Ishikawa (cell line): ENCODE data around the gene ESRRG.

Experiments used
- CEBPB ChIP-seq: IDR thresholded peaks from 2 replicates; pipeline ENCODE4 v1.6.1; 2012
- CREB1 ChIP-seq: IDR thresholded peaks from 2 replicates; pipeline ENCODE4 v1.6.1; 2012; ENCODE audit warnings: low read depth
- EGR1 ChIP-seq: IDR thresholded peaks from 2 replicates; pipeline ENCODE4 v1.6.1; 2012
- EP300 ChIP-seq: IDR thresholded peaks from 2 replicates; pipeline ENCODE4 v1.6.1; 2012; ENCODE audit warnings: borderline replicate concordance
- FOXM1 ChIP-seq: IDR thresholded peaks from 2 replicates; pipeline ENCODE4 v1.6.1; 2012; ENCODE audit warnings: low read depth, borderline replicate concordance
- MAX ChIP-seq: IDR thresholded peaks from 2 replicates; pipeline ENCODE4 v1.6.1; 2012
- NFIC ChIP-seq: IDR thresholded peaks from 2 replicates; pipeline ENCODE4 v1.6.1; 2012
- RAD21 ChIP-seq: IDR thresholded peaks from 2 replicates; pipeline ENCODE4 v1.6.1; 2012; ENCODE audit warnings: low read depth
- REST ChIP-seq: IDR thresholded peaks from 2 replicates; pipeline ENCODE4 v1.6.1; 2012; ENCODE audit warnings: low read depth, mild to moderate bottlenecking
- TAF1 ChIP-seq: IDR thresholded peaks from 2 replicates; pipeline ENCODE4 v1.6.1; 2012; ENCODE audit warnings: low read depth, mild to moderate bottlenecking
- TCF12 ChIP-seq: IDR thresholded peaks from 2 replicates; pipeline ENCODE4 v1.6.1; 2012; ENCODE audit warnings: low read depth
- TEAD4 ChIP-seq: IDR thresholded peaks from 2 replicates; pipeline ENCODE4 v1.6.1; 2012
- USF1 ChIP-seq: IDR thresholded peaks from 2 replicates; pipeline ENCODE4 v1.6.1; 2012
- YY1 ChIP-seq: IDR thresholded peaks from 2 replicates; pipeline ENCODE4 v1.6.1; 2012; ENCODE audit warnings: low read depth
- ZBTB7A ChIP-seq: IDR thresholded peaks from 2 replicates; pipeline ENCODE4 v1.6.1; 2012; ENCODE audit warnings: low read depth

The ESRRG gene

GRCh38 chr1:216587715-216588114 lies 135.5 kb downstream of the ESRRG start:
- TF ChIP-seq MAX (no peak), EGR1 (no peak), YY1 (no peak), REST (no peak), ZBTB7A (no peak), FOXM1 (no peak), EP300 (no peak), NFIC (no peak), RAD21 (no peak), TEAD4 (no peak), TCF12 (no peak), CEBPB (no peak), TAF1 (no peak), CREB1 (no peak), USF1 (no peak)

GRCh38 chr1:216582151-216582550 lies 141.1 kb downstream of the ESRRG start:
- TF ChIP-seq CREB1 (no peak), EGR1 (no peak), REST (no peak), USF1 (no peak), MAX (no peak), CEBPB (no peak), YY1 (no peak), FOXM1 (no peak), RAD21 (no peak), TEAD4 (no peak), TCF12 (no peak), ZBTB7A (no peak), NFIC (no peak), EP300 (no peak)

- TF ChIP-seq CEBPB = no peak
- TF ChIP-seq EP300 = no peak
Observed at GRCh38 chr1:216580538-216581057, 142.6 kb downstream of the ESRRG start.

GRCh38 chr1:216576234-216576937 lies 146.8 kb downstream of the ESRRG start:
- TF ChIP-seq USF1 (no peak), MAX (no peak), EGR1 (no peak), RAD21 (no peak), FOXM1 (no peak), TEAD4 (no peak), REST (no peak), YY1 (no peak), TAF1 (no peak), CEBPB (no peak), TCF12 (no peak), EP300 (no peak), CREB1 (no peak), NFIC (no peak), ZBTB7A (no peak)
